ENCODE results near the gene KIAA0040. TPM values are rescaled to one million over a fixed set of nuclear protein-coding genes. Genes with fewer than 3 reads are reported as not detected.

The KIAA0040 gene
- total and polyA plus RNA-seq, 4 experiments from 2014 or later: 28.7 to 53.8 (median 34.9) TPM

- no peak overlapping the region for H3K27ac ChIP-seq (ENCODE audit: low read depth, low read length)
- Mint-ChIP-seq H3K36me3 (no peaks in the 10 kb centered on the region), H3K9me3 (no peaks in the 10 kb centered on the region), H3K27me3 (peaks cover 23 to 25% of the 10 kb centered on the region in 2 donors), H3K27ac (no peak overlapping the region), H3K4me3 (no peak overlapping the region), H3K4me1 (peaks cover 0 to 9% (median 4%) of the 10 kb centered on the region in 4 donors)
- no peaks in the 10 kb centered on the region for H3K27me3 ChIP-seq (ENCODE audit: insufficient read depth, low read length)
- POLR2A ChIA-PET (ENCODE audit: partially characterized antibody): no interaction called here
- no peaks in the 10 kb centered on the region for H3K9me3 ChIP-seq (ENCODE audit: control insufficient read depth in 1 of 2, low read length in 2 of 2)
- no peak for DNase-seq
- H3K4me3 ChIP-seq (ENCODE audit: low read length in 2 of 2): no peak overlapping the region
- intact Hi-C loops (cut with micrococcal nuclease): no loop called here
- CTCF ChIA-PET (ENCODE audit: partially characterized antibody): interaction anchor here (1.0 to 9.9 kb wide), 9 partner anchors 8 to 209 kb away, joined by 3 to 490 read pairs (median 9); no protein-coding TSS in a partner anchor
- H3K36me3 ChIP-seq (ENCODE audit: insufficient read depth, low read length): no peaks in the 10 kb centered on the region
- no peaks in the 10 kb centered on the region for H3K4me1 ChIP-seq (ENCODE audit: insufficient read depth, low read length)
Observed at GRCh38 chr1:175148068-175148467, 44.5 kb downstream of the KIAA0040 start.

DNA sequence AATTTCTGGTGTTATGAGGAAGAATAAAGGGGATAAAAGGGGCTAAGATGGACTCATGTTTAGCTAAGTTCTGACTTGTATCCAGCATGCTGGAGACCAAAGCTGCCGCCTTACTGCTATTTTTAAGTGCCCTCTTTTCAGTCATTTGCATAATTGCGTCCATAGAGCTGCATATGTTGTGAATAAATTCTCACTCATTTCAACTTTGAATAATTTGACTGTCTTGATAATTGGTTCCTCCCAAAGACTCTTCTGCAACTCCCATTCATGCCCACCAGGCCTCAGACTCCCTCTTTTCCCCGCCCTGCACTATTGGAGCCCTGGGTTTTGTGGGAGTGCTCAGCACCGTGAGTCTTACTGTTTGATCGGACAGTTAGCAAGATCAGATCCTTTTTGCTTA, 45.0 kb downstream of the KIAA0040 start:
- Mint-ChIP-seq H3K27me3 (peaks cover 21 to 23% of the 10 kb centered on the region in 2 donors), H3K36me3 (no peaks in the 10 kb centered on the region), H3K9me3 (no peaks in the 10 kb centered on the region), H3K4me1 (peaks cover 0 to 9% (median 4%) of the 10 kb centered on the region in 4 donors), H3K27ac (no peak overlapping the region), H3K4me3 (no peak overlapping the region)
- CTCF ChIA-PET (ENCODE audit: partially characterized antibody): interaction anchor here (0.8 to 9.9 kb wide), 15 partner anchors 8 to 728 kb away, joined by 3 to 490 read pairs (median 7); no protein-coding TSS in a partner anchor
- POLR2A ChIA-PET (ENCODE audit: partially characterized antibody): no interaction called here
- Histone ChIP-seq H3K27ac (ENCODE audit: low read depth, low read length) (no peak overlapping the region), H3K4me3 (ENCODE audit: low read length in 2 of 2) (no peak overlapping the region), H3K4me1 (ENCODE audit: insufficient read depth, low read length) (no peaks in the 10 kb centered on the region), H3K36me3 (ENCODE audit: insufficient read depth, low read length) (no peaks in the 10 kb centered on the region), H3K27me3 (ENCODE audit: insufficient read depth, low read length) (no peaks in the 10 kb centered on the region), H3K9me3 (ENCODE audit: control insufficient read depth in 1 of 2, low read length in 2 of 2) (no peaks in the 10 kb centered on the region)
- intact Hi-C loops (cut with micrococcal nuclease): no loop called here
- DNase-seq: no peak

- peaks cover 0 to 13% (median 7%) of the 10 kb centered on the region in 4 donors for H3K4me1 Mint-ChIP-seq
- peaks cover 17% of the 10 kb centered on the region in 2 donors for H3K27me3 Mint-ChIP-seq
- Histone ChIP-seq H3K27ac (ENCODE audit: low read depth, low read length) (no peak overlapping the region), H3K4me1 (ENCODE audit: insufficient read depth, low read length) (peaks cover 2% of the 10 kb centered on the region), H3K4me3 (ENCODE audit: low read length in 2 of 2) (no peak overlapping the region), H3K36me3 (ENCODE audit: insufficient read depth, low read length) (no peaks in the 10 kb centered on the region), H3K9me3 (ENCODE audit: control insufficient read depth in 1 of 2, low read length in 2 of 2) (no peaks in the 10 kb centered on the region), H3K27me3 (ENCODE audit: insufficient read depth, low read length) (no peaks in the 10 kb centered on the region)
- intact Hi-C loops (cut with micrococcal nuclease): loop anchor here (1.0 kb wide), 1 partner anchor 117 kb away; no protein-coding TSS in a partner anchor
- no peak overlapping the region for H3K27ac Mint-ChIP-seq
- peak overlapping the region in 1 of 8 donors; percentile 22 for H3K4me3 Mint-ChIP-seq
- no peaks in the 10 kb centered on the region for H3K36me3 Mint-ChIP-seq
- ChIA-PET POLR2A (ENCODE audit: partially characterized antibody) (no interaction called here), CTCF (ENCODE audit: partially characterized antibody) (interaction anchor here (0.6 to 9.9 kb wide), 42 partner anchors 9 to 1792 kb away, joined by 3 to 490 read pairs (median 4); no protein-coding TSS in a partner anchor)
- H3K9me3 Mint-ChIP-seq: no peaks in the 10 kb centered on the region
- peak; percentile 47 to 58 (median 54) for DNase-seq
Observed at GRCh38 chr1:175146529-175147213, 45.9 kb downstream of the KIAA0040 start.

GRCh38 chr1:175145899-175146528, 46.6 kb downstream of the KIAA0040 start:
- DNase-seq: no peak
- Histone ChIP-seq H3K4me3 (ENCODE audit: low read length in 2 of 2) (no peak overlapping the region), H3K4me1 (ENCODE audit: insufficient read depth, low read length) (peaks cover 7% of the 10 kb centered on the region), H3K27me3 (ENCODE audit: insufficient read depth, low read length) (no peaks in the 10 kb centered on the region), H3K27ac (ENCODE audit: low read depth, low read length) (no peak overlapping the region), H3K9me3 (ENCODE audit: control insufficient read depth in 1 of 2, low read length in 2 of 2) (no peaks in the 10 kb centered on the region), H3K36me3 (ENCODE audit: insufficient read depth, low read length) (no peaks in the 10 kb centered on the region)
- no peaks in the 10 kb centered on the region for H3K36me3 Mint-ChIP-seq
- no peak overlapping the region for H3K4me3 Mint-ChIP-seq
- no peaks in the 10 kb centered on the region for H3K9me3 Mint-ChIP-seq
- H3K4me1 Mint-ChIP-seq: peaks cover 0 to 13% (median 9%) of the 10 kb centered on the region in 4 donors
- peak overlapping the region in 2 of 7 donors; percentile 10 to 20 for H3K27ac Mint-ChIP-seq
- ChIA-PET CTCF (ENCODE audit: partially characterized antibody) (interaction anchor here (0.6 to 9.9 kb wide), 38 partner anchors 8 to 1791 kb away, joined by 3 to 490 read pairs (median 4); no protein-coding TSS in a partner anchor), POLR2A (ENCODE audit: partially characterized antibody) (no interaction called here)
- intact Hi-C loops (cut with micrococcal nuclease): loop anchor here (1.0 kb wide), 1 partner anchor 117 kb away; no protein-coding TSS in a partner anchor
- peaks cover 10% of the 10 kb centered on the region in 2 donors for H3K27me3 Mint-ChIP-seq

DNA sequence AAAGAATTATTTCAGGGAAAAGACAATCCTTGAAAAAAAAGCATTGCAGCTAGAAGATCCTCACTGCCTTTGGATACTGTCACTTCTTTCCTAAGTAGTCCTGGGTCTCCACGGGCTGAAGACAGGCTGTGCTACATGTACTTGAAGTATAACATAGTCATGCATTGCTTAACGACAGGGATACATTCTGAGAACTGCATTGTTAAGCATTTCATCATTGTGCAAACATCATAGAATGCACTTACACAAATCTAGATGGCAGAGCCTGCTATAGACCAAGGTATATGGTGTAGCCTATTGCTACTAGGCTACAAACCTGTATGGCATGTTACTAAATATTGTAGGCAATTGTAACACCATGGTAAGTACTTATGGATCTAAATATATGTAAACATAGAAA, 54.0 kb downstream of the KIAA0040 start:
- no peaks in the 10 kb centered on the region for H3K36me3 Mint-ChIP-seq
- H3K27ac Mint-ChIP-seq: no peak overlapping the region
- no peaks in the 10 kb centered on the region for H3K9me3 Mint-ChIP-seq
- DNase-seq: no peak
- peaks cover 7% of the 10 kb centered on the region for H3K4me1 ChIP-seq (ENCODE audit: insufficient read depth, low read length)
- peaks cover 0 to 10% (median 7%) of the 10 kb centered on the region in 4 donors for H3K4me1 Mint-ChIP-seq
- no peaks in the 10 kb centered on the region for H3K36me3 ChIP-seq (ENCODE audit: insufficient read depth, low read length)
- POLR2A ChIA-PET (ENCODE audit: partially characterized antibody): no interaction called here
- no peaks in the 10 kb centered on the region for H3K27me3 ChIP-seq (ENCODE audit: insufficient read depth, low read length)
- no peaks in the 10 kb centered on the region for H3K9me3 ChIP-seq (ENCODE audit: control insufficient read depth in 1 of 2, low read length in 2 of 2)
- CTCF ChIA-PET (ENCODE audit: partially characterized antibody): interaction anchor here (1.4 to 2.0 kb wide), 2 partner anchors 8 to 13 kb away, joined by 3 to 8 read pairs; no protein-coding TSS in a partner anchor
- H3K27me3 Mint-ChIP-seq: peaks cover 2 to 15% of the 10 kb centered on the region in 2 donors
- no peak overlapping the region for H3K4me3 Mint-ChIP-seq
- no peak overlapping the region for H3K27ac ChIP-seq (ENCODE audit: low read depth, low read length)
- intact Hi-C loops (cut with micrococcal nuclease): no loop called here
- H3K4me3 ChIP-seq (ENCODE audit: low read length in 2 of 2): no peak overlapping the region

GRCh38 chr1:175137369-175137768, 55.2 kb downstream of the KIAA0040 start:
- H3K36me3 Mint-ChIP-seq: no peaks in the 10 kb centered on the region
- peaks cover 2 to 18% of the 10 kb centered on the region in 2 donors for H3K27me3 Mint-ChIP-seq
- H3K9me3 Mint-ChIP-seq: no peaks in the 10 kb centered on the region
- ChIA-PET POLR2A (ENCODE audit: partially characterized antibody) (no interaction called here), CTCF (ENCODE audit: partially characterized antibody) (interaction anchor here (2.0 kb wide), 1 partner anchor 9 kb away, joined by 8 read pairs; no protein-coding TSS in a partner anchor)
- H3K27ac Mint-ChIP-seq: no peak overlapping the region
- Histone ChIP-seq H3K4me3 (ENCODE audit: low read length in 2 of 2) (no peak overlapping the region), H3K27ac (ENCODE audit: low read depth, low read length) (no peak overlapping the region), H3K36me3 (ENCODE audit: insufficient read depth, low read length) (no peaks in the 10 kb centered on the region), H3K9me3 (ENCODE audit: control insufficient read depth in 1 of 2, low read length in 2 of 2) (no peaks in the 10 kb centered on the region), H3K4me1 (ENCODE audit: insufficient read depth, low read length) (peaks cover 7% of the 10 kb centered on the region), H3K27me3 (ENCODE audit: insufficient read depth, low read length) (no peaks in the 10 kb centered on the region)
- DNase-seq: no peak
- H3K4me1 Mint-ChIP-seq: peaks cover 0 to 8% (median 6%) of the 10 kb centered on the region in 4 donors
- intact Hi-C loops (cut with micrococcal nuclease): no loop called here
- H3K4me3 Mint-ChIP-seq: no peak overlapping the region

DNA sequence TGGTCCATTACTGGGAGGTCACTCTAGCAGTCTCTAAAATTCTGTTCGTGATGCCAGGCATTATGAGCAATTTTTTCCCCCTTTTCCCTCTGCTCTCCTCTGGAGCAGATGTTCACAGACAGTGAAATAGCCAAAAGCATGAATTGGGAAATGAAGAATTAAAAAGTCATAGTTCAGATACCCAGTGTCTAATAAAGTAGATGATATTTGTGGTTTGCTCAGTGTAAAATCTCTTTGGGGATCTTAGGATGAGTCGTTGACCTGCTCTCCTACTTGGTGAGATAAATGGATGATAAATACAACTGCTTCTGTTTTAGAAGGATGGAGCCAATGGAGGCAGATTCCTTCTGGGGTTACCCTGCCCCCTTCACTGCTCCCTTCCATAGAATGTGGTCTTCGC, 56.3 kb downstream of the KIAA0040 start:
- ChIA-PET CTCF (ENCODE audit: partially characterized antibody) (interaction anchor here (1.5 kb wide), 1 partner anchor 16 kb away, joined by 4 read pairs; no protein-coding TSS in a partner anchor), POLR2A (ENCODE audit: partially characterized antibody) (no interaction called here)
- H3K36me3 Mint-ChIP-seq: no peaks in the 10 kb centered on the region
- Histone ChIP-seq H3K36me3 (ENCODE audit: insufficient read depth, low read length) (no peaks in the 10 kb centered on the region), H3K9me3 (ENCODE audit: control insufficient read depth in 1 of 2, low read length in 2 of 2) (no peaks in the 10 kb centered on the region), H3K27me3 (ENCODE audit: insufficient read depth, low read length) (no peaks in the 10 kb centered on the region), H3K4me3 (ENCODE audit: low read length in 2 of 2) (no peak overlapping the region), H3K27ac (ENCODE audit: low read depth, low read length) (no peak overlapping the region), H3K4me1 (ENCODE audit: insufficient read depth, low read length) (peaks cover under 1% of the 10 kb centered on the region)
- peaks cover 0 to 1% (median 0%) of the 10 kb centered on the region in 4 donors for H3K4me1 Mint-ChIP-seq
- no peak overlapping the region for H3K27ac Mint-ChIP-seq
- intact Hi-C loops (cut with micrococcal nuclease): no loop called here
- no peak for DNase-seq
- no peak overlapping the region for H3K4me3 Mint-ChIP-seq
- H3K27me3 Mint-ChIP-seq: peaks cover 2 to 18% of the 10 kb centered on the region in 2 donors
- H3K9me3 Mint-ChIP-seq: no peaks in the 10 kb centered on the region

Measured in CD4-positive, alpha-beta memory T cell (primary cell).